IPS DF 4.7 (cell line): ENCODE results near the gene SLC13A3.
A peak's percentile ranks its signal among the peaks of the same experiment; 100 is the strongest.

ENCODE experiments used
- DNase-seq: peaks from one replicate; pipeline ENCODE4 v3.0.0-alpha.2; 2013; ENCODE audit warnings: low spot score; ENCODE audit errors: extremely low read depth

Gene SLC13A3

GRCh38 chr20:46637020-46637419 lies 14.2 kb downstream of the SLC13A3 start:
- no peak for DNase-seq

GRCh38 chr20:46636514-46636913 lies 14.7 kb downstream of the SLC13A3 start:
- DNase-seq, result no peak

GRCh38 chr20:46635514-46636136 lies 15.6 kb downstream of the SLC13A3 start:
- no peak for DNase-seq

GRCh38 chr20:46634528-46634927 lies 16.7 kb downstream of the SLC13A3 start:
- DNase-seq, result no peak

- DNase-seq, result no peak
Observed at GRCh38 chr20:46631874-46632446, 19.3 kb downstream of the SLC13A3 start.

- DNase-seq, result no peak
Observed at GRCh38 chr20:46631212-46631869, 19.9 kb downstream of the SLC13A3 start.

- DNase-seq, result no peak
Observed at GRCh38 chr20:46630306-46630705, 21.0 kb downstream of the SLC13A3 start.

GRCh38 chr20:46629341-46629740 lies 21.9 kb downstream of the SLC13A3 start:
- no peak for DNase-seq

GRCh38 chr20:46627234-46627633 lies 24.0 kb downstream of the SLC13A3 start:
- DNase-seq, result no peak

GRCh38 chr20:46626758-46627157 lies 24.5 kb downstream of the SLC13A3 start:
- no peak for DNase-seq

- no peak for DNase-seq
Observed at GRCh38 chr20:46625875-46626373, 25.3 kb downstream of the SLC13A3 start.

- no peak for DNase-seq
Observed at GRCh38 chr20:46624946-46625345, 26.3 kb downstream of the SLC13A3 start.

GRCh38 chr20:46622165-46622564 lies 29.1 kb downstream of the SLC13A3 start:
- DNase-seq, result peak; percentile 19

- DNase-seq, result no peak
Observed at GRCh38 chr20:46621492-46621891, 29.8 kb downstream of the SLC13A3 start.

GRCh38 chr20:46619445-46619844 lies 31.8 kb downstream of the SLC13A3 start:
- no peak for DNase-seq

GRCh38 chr20:46618316-46619100 lies 32.8 kb downstream of the SLC13A3 start:
- DNase-seq, result no peak

- no peak for DNase-seq
Observed at GRCh38 chr20:46614503-46614902, 36.8 kb downstream of the SLC13A3 start.

GRCh38 chr20:46610145-46610544 lies 41.1 kb downstream of the SLC13A3 start:
- DNase-seq, result no peak

GRCh38 chr20:46609043-46609442 lies 42.2 kb downstream of the SLC13A3 start:
- DNase-seq, result no peak

GRCh38 chr20:46607849-46608497 lies 43.3 kb downstream of the SLC13A3 start:
- DNase-seq, result no peak

GRCh38 chr20:46607191-46607848 lies 43.9 kb downstream of the SLC13A3 start:
- no peak for DNase-seq
